GM19238 (cell line): ENCODE data around the gene MBP.

Experiments
- DNase-seq: peaks from one replicate; pipeline ENCODE4 v3.0.0; 2011; ENCODE audit warnings: low spot score; ENCODE audit not compliant: insufficient read length

The MBP gene

GRCh38 chr18:77114415-77115191, 18.0 kb downstream of the MBP start:
- DNase-seq = peak; percentile 68

- no peak for DNase-seq
Measured at GRCh38 chr18:77114152-77114414, 18.5 kb downstream of the MBP start.

- no peak for DNase-seq
Measured at GRCh38 chr18:77113361-77114151, 19.0 kb downstream of the MBP start.

- no peak for DNase-seq
Measured at GRCh38 chr18:77112747-77113092, 19.9 kb downstream of the MBP start.

GRCh38 chr18:77111951-77112746, 20.4 kb downstream of the MBP start:
- DNase-seq = no peak

- DNase-seq = no peak
Measured at GRCh38 chr18:77111449-77111848, 21.1 kb downstream of the MBP start.

GRCh38 chr18:77110936-77111335, 21.6 kb downstream of the MBP start:
- no peak for DNase-seq

GRCh38 chr18:77110400-77110799, 22.2 kb downstream of the MBP start:
- no peak for DNase-seq

- DNase-seq = no peak
Measured at GRCh38 chr18:77109648-77110019, 22.9 kb downstream of the MBP start.

GRCh38 chr18:77108821-77109647, 23.5 kb downstream of the MBP start:
- DNase-seq = no peak

- no peak for DNase-seq
Measured at GRCh38 chr18:77108001-77108692, 24.4 kb downstream of the MBP start.

- no peak for DNase-seq
Measured at GRCh38 chr18:77107292-77107691, 25.3 kb downstream of the MBP start.

- no peak for DNase-seq
Measured at GRCh38 chr18:77106331-77106730, 26.3 kb downstream of the MBP start.

GRCh38 chr18:77105680-77106079, 26.9 kb downstream of the MBP start:
- no peak for DNase-seq

GRCh38 chr18:77105028-77105427, 27.6 kb downstream of the MBP start:
- DNase-seq = no peak

GRCh38 chr18:77103991-77104531, 28.5 kb downstream of the MBP start:
- DNase-seq = no peak

- DNase-seq = no peak
Measured at GRCh38 chr18:77103187-77103850, 29.3 kb downstream of the MBP start.

GRCh38 chr18:77102259-77103040, 30.1 kb downstream of the MBP start:
- DNase-seq = peak; percentile 52
